ENCODE measurements around the gene TJP1. TPM values are rescaled to one million over a fixed set of nuclear protein-coding genes. Genes with fewer than 3 reads are reported as not detected.
"Not testable (repeated sequence)": the region's sequence is repeated elsewhere in the genome, so short reads cannot be mapped to it uniquely, and the experiment has no call there.

TJP1 gene
- total RNA-seq, 4 donors from 2014 or later: 100 to 115 (median 103) TPM

- Histone ChIP-seq H3K9me3 (no peaks in the 10 kb centered on the region), H3K4me3 (no peak overlapping the region), H3K4me1 (no peaks in the 10 kb centered on the region), H3K36me3 (peaks cover 7 to 87% of the 10 kb centered on the region in 2 donors), H3K27me3 (no peaks in the 10 kb centered on the region), H3K27ac (no peak overlapping the region)
- TF ChIP-seq EP300 (IDR thresholded peaks at IDR 0.05) (no peak), CTCF (IDR thresholded peaks at IDR 0.05) (no peak), POLR2A (IDR thresholded peaks at IDR 0.05) (no peak), POLR2AphosphoS5 (IDR thresholded peaks at IDR 0.05) (no peak)
- no peak for ATAC-seq
- 42 to 50% methylated on average over 3 of the region's 3 CpGs for WGBS, 2 donors (ENCODE audit: low coverage in 1 of 2)
Measured at GRCh38 chr15:29700296-29700695, 122.0 kb downstream of the TJP1 start.

DNA sequence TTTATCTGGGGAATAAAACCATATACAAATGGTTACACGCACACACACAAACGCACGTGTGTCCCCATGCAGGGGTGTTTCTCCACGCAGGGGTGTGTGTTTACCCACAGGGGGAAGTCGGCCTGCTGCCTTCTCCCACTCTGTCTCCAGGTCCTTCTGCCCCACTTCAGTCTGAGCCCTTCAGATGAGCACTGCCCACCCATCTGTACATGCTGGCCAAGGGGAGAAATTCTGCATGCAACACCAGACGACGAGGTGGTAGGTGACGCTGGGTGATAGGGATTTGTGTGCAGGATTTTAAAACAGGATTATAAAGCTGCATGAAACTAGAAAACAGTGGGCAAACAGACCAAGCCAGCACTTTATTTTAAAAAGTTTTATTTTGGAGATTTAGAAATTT is 122.5 kb downstream of the TJP1 start:
- TF ChIP-seq EP300 (IDR thresholded peaks at IDR 0.05): no peak
- no peak for TF ChIP-seq CTCF (IDR thresholded peaks at IDR 0.05)
- no peak for ATAC-seq
- H3K27me3 ChIP-seq: no peaks in the 10 kb centered on the region
- H3K4me3 ChIP-seq: no peak overlapping the region
- no peaks in the 10 kb centered on the region for H3K4me1 ChIP-seq
- 78 to 90% methylated on average over 6 to 7 of the region's 8 CpGs for WGBS, 2 donors (ENCODE audit: low coverage in 1 of 2)
- no peak overlapping the region for H3K27ac ChIP-seq
- peaks cover 7 to 82% of the 10 kb centered on the region in 2 donors for H3K36me3 ChIP-seq
- peaks cover 0 to under 1% (median 0%) of the 10 kb centered on the region in 3 donors for H3K9me3 ChIP-seq

DNA sequence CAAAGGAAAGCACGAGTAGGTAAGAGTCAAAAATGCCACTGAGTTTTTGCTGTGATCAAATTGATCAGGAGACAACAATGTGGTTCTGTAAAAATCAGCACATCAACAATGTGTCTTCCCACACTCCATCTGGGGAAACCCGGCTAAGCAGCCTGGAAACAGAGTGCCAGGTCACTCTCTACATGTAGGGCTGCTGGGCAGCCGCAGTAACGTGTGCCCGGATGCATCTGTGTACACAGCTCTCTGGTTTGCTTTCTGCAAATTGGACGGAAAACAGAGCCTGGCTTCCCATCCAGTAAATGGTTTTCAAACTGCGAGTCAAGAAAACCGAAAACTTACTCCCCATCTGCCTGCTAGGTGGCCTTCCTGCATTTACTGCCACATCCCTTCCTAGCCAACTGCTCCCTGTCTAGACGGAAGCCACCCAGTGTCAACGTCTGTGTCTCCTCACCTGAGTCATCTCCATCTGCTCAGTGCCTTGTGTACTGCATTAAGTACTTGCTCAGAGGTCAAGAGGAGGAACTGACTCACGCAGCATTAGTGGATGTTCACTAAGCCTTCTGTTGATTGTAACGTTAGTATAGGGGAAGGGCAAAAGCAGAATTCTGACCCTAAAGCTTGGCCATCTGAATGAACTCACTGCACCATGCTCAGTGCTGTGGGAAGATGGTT is 124.1 kb downstream of the TJP1 start:
- no peaks in the 10 kb centered on the region for H3K27me3 ChIP-seq
- no peak overlapping the region for H3K27ac ChIP-seq
- H3K4me1 ChIP-seq: no peaks in the 10 kb centered on the region
- no peak for ATAC-seq
- peaks cover 7 to 66% of the 10 kb centered on the region in 2 donors for H3K36me3 ChIP-seq
- TF ChIP-seq EP300 (IDR thresholded peaks at IDR 0.05) (no peak), POLR2A (IDR thresholded peaks at IDR 0.05) (no peak), CTCF (IDR thresholded peaks at IDR 0.05) (no peak), POLR2AphosphoS5 (IDR thresholded peaks at IDR 0.05) (no peak)
- peaks cover 0 to 8% (median 0%) of the 10 kb centered on the region in 3 donors for H3K9me3 ChIP-seq
- H3K4me3 ChIP-seq: no peak overlapping the region
- WGBS, 2 donors (ENCODE audit: low coverage in 1 of 2): 71 to 89% methylated on average over 7 to 10 of the region's 12 CpGs

DNA sequence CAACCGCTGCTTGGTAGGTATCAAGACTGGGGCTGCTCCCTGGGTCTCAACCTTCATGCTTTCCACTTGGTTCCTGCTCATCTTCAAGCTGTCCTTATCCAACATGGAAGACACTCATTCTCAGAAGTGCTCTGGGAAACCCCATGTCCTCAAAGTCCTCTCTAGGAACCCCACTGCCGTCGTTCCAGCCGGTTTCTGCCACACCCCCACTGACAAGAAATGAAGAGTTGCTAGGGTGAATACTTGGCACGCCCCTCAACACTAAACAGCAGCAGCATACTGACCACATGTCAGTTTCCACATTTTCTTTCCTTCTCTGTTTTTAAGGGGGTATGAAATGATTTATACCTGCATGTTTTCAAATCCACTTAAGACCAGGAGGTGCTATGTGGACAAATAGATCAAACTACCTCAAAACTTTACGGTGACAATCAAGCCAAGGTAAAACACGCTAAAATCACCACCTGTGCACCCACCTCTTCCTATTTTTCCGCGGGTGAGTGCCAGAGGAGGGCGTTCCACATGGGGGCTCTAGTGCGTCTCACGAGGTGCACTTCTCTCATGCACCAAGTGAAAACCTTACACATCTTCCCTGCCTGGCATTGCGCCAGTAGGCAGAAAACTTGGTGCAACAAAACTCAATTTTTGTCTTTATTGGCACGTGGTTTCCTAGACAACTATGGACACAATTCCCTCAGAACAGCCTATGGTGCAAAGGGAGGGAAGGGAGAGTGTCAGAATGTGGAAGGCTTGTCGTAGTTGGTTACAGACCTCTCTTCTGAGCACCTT is 125.1 kb downstream of the TJP1 start:
- H3K27ac ChIP-seq: no peak overlapping the region
- WGBS, 2 donors (ENCODE audit: low coverage in 1 of 2): 82 to 85% methylated on average over 10 of the region's 15 CpGs
- no peak for ATAC-seq
- H3K36me3 ChIP-seq: peaks cover 7 to 55% of the 10 kb centered on the region in 2 donors
- TF ChIP-seq EP300 (IDR thresholded peaks at IDR 0.05) (no peak), POLR2AphosphoS5 (IDR thresholded peaks at IDR 0.05) (no peak), POLR2A (IDR thresholded peaks at IDR 0.05) (no peak), CTCF (IDR thresholded peaks at IDR 0.05) (no peak)
- peaks cover 0 to 8% (median 0%) of the 10 kb centered on the region in 3 donors for H3K9me3 ChIP-seq
- H3K27me3 ChIP-seq: no peaks in the 10 kb centered on the region
- no peaks in the 10 kb centered on the region for H3K4me1 ChIP-seq
- H3K4me3 ChIP-seq: no peak overlapping the region

DNA sequence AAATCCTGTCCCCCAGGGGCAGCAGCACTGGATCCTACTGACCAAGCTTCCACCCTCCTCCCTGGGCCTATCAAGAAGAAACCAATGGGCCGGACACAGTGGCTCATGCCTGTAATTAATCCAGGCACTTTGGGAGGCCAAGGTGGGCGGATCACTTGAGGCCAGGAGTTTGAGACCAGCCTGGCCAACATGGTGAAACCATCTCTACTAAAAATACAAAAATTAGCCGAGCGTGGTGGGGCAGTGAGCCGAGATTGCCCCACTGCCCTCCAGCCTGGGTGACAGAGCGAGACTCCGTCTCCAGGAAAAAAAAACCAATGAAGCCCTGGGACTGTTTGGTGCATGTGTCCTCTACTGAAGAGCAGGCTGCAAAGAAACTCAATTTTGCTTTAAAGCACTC is 125.8 kb downstream of the TJP1 start:
- H3K9me3 ChIP-seq, ATAC-seq: not testable (repeated sequence)
- 96% methylated on average over 7 of the region's 7 CpGs; no CpG with 5 or more reads in 1 of the 2 donors for WGBS, 2 donors (ENCODE audit: low coverage in 1 of 2)

More for the DNA sequence above, 125.8 kb downstream of the TJP1 start:
- H3K4me1 ChIP-seq, H3K27me3 ChIP-seq, H3K4me3 ChIP-seq, H3K27ac ChIP-seq: not testable (repeated sequence)
- H3K36me3 ChIP-seq: peaks cover 7 to 49% of the 10 kb centered on the region in 2 donors

Measured in gastroesophageal sphincter (tissue), 4 donors.